PC-9 (cell line): ENCODE results near the gene EP300.

Experiments used
- EZH2 ChIP-seq: fragments of 200-600 bp; sonication (generic); IDR thresholded peaks from 2 replicates; pipeline ENCODE4 v1.8.0; 2017; ENCODE audit warnings: antibody characterized with exemption, low read depth
- TF ChIP-seq, protein P1 (sequence below): fragments of 200-600 bp; sonication (generic); conservative IDR thresholded peaks from 2 replicates; pipeline ENCODE4 v1.6.1; 2017; ENCODE audit warnings: mixed run types, antibody characterized with exemption, mild to moderate bottlenecking, moderate library complexity

DNA sequence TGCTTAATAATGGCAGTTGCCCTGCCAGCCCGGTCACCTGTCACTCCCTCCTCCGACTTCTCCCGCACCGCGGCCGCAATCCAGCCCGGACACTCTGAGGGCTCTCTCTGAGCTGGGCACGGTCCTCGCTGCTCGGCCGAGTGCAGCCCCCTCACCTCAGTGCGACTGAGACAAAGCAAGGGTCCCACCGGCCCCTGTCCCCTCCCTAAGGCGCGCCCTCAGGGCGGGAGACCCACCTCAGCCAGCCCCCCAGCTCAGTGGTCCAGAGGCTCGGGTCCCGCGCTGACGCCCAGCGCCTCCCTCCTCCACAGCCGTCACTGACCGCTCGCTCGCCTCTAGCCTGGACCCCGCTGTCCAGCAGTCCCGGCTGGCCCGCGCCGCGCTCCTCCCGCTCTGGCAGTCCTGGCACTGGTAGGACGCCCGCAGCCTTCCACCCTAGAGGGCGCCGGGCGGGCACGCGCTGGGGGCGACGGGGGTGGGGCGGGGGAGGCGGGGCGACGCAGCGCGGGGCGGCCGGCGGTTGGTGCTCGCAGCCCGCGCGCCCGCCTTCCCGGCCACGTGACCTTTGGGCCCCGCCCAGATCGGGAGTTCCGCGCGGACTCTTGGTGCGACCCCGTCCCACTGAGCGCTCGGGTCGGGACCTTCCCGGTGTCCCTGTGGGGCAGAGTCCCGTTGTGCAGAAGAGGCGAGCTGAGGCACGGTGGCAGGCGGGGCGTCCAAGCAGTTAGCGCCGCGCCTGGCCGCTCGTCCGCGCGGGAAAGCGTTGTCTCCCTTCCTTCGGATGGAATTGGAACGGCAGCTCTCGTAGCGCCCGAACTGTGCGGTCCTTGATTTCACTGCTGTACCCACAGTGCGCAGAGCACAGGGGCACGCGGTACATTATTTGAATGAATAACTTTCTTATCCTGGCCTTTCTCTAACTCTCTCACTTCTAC is 104.9 kb downstream of the EP300 start:
- TF ChIP-seq, protein P1, sequence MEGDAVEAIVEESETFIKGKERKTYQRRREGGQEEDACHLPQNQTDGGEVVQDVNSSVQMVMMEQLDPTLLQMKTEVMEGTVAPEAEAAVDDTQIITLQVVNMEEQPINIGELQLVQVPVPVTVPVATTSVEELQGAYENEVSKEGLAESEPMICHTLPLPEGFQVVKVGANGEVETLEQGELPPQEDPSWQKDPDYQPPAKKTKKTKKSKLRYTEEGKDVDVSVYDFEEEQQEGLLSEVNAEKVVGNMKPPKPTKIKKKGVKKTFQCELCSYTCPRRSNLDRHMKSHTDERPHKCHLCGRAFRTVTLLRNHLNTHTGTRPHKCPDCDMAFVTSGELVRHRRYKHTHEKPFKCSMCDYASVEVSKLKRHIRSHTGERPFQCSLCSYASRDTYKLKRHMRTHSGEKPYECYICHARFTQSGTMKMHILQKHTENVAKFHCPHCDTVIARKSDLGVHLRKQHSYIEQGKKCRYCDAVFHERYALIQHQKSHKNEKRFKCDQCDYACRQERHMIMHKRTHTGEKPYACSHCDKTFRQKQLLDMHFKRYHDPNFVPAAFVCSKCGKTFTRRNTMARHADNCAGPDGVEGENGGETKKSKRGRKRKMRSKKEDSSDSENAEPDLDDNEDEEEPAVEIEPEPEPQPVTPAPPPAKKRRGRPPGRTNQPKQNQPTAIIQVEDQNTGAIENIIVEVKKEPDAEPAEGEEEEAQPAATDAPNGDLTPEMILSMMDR, result no peak
- TF ChIP-seq EZH2, result no peak
